HEK293 (cell line): ENCODE data around the gene RPS6KA2.

ENCODE experiments used
- CTCF ChIA-PET: fragments of 350-600 bp; formaldehyde crosslinking; extraction: SDS; loops from one replicate; lab custom pipeline; 2021; ENCODE audit warnings: antibody characterized with exemption; lab: Yijun Ruan, JAX
- POLR2A ChIA-PET: fragments of 300-600 bp; formaldehyde crosslinking; extraction: SDS; loops from one replicate; lab custom pipeline; 2020; ENCODE audit warnings: antibody characterized with exemption, inconsistent platforms; lab: Yijun Ruan, JAX
- H3K27ac ChIP-seq: fragments of 200-500 bp; sonication (Bioruptor generic); 2 replicates; pipeline ENCODE4 v1.5.1; 2014; ENCODE audit warnings: low read depth, low read length, control low read depth, inconsistent platforms; ENCODE audit errors: extremely low read depth
- H3K36me3 ChIP-seq, 2 experiments: fragments of 200-500 bp in 1 of 2; sonication (Bioruptor generic) in 1 of 2; 1 replicate in 1 of 2; 2 replicates in 1 of 2; pipeline ENCODE4 v1.5.1; 2014 to 2017; ENCODE audit warnings: inconsistent platforms in 2 of 2, low read length in 2 of 2; ENCODE audit not compliant: control insufficient read depth in 2 of 2, insufficient read depth in 1 of 2
- H3K4me1 ChIP-seq: fragments of 200-500 bp; sonication (Bioruptor generic); 2 replicates; pipeline ENCODE4 v1.5.1; 2014; ENCODE audit warnings: mild to moderate bottlenecking, low read length, inconsistent platforms; ENCODE audit not compliant: control insufficient read depth, insufficient read depth
- H3K4me3 ChIP-seq: 2 replicates; pipeline ENCODE4 v1.5.1; 2011; ENCODE audit warnings: low read depth, mild to moderate bottlenecking, control low read depth, low read length, moderate library complexity
- H3K9me3 ChIP-seq: fragments of 200-500 bp; sonication (Bioruptor generic); 2 replicates; pipeline ENCODE4 v1.5.1; 2014; ENCODE audit warnings: low read depth, low read length, inconsistent platforms; ENCODE audit not compliant: control insufficient read depth, insufficient read depth
- OSR2 ChIP-seq: fragments of 450-650 bp; formaldehyde crosslinking; IDR thresholded peaks from 2 replicates; pipeline ENCODE4 v1.5.1; 2016; ENCODE audit warnings: missing biosample characterization, missing genetic modification characterization
- PRDM1 ChIP-seq: fragments of 450-650 bp; formaldehyde crosslinking; IDR thresholded peaks from 2 replicates; pipeline ENCODE4; 2016; ENCODE audit warnings: missing biosample characterization, missing genetic modification characterization
- PRDM2 ChIP-seq: fragments of 450-650 bp; formaldehyde crosslinking; IDR thresholded peaks from 2 replicates; pipeline ENCODE4 v1.5.1; 2016; ENCODE audit warnings: missing biosample characterization, missing genetic modification characterization, borderline replicate concordance
- TRIM28 ChIP-seq: IDR thresholded peaks from 2 replicates; pipeline ENCODE4 v1.6.1; 2011; ENCODE audit warnings: low read length, control low read depth, borderline replicate concordance
- YY1 ChIP-seq: fragments of 450-650 bp; formaldehyde crosslinking; IDR thresholded peaks from 2 replicates; pipeline ENCODE4 v1.5.1; 2018; ENCODE audit warnings: missing biosample characterization, missing genetic modification characterization
- ZBTB17 ChIP-seq: fragments of 450-650 bp; formaldehyde crosslinking; IDR thresholded peaks from 2 replicates; pipeline ENCODE4 v1.5.1; 2016; ENCODE audit warnings: missing biosample characterization, missing genetic modification characterization
- ZNF114 ChIP-seq: fragments of 450-650 bp; formaldehyde crosslinking; IDR thresholded peaks from 2 replicates; pipeline ENCODE4 v1.5.0; 2017; ENCODE audit warnings: missing biosample characterization, missing genetic modification characterization
- ZNF16 ChIP-seq: fragments of 450-650 bp; formaldehyde crosslinking; IDR thresholded peaks from 2 replicates; pipeline ENCODE4 v1.5.1; 2016; ENCODE audit warnings: low read depth, missing biosample characterization, missing genetic modification characterization
- ZNF169 ChIP-seq: fragments of 450-650 bp; formaldehyde crosslinking; IDR thresholded peaks from 2 replicates; pipeline ENCODE4 v1.5.1; 2016; ENCODE audit warnings: missing biosample characterization, missing genetic modification characterization
- ZNF184 ChIP-seq: fragments of 450-650 bp; IDR thresholded peaks from 2 replicates; pipeline ENCODE4 v1.5.1; 2018; ENCODE audit warnings: missing biosample characterization, mild to moderate bottlenecking, missing genetic modification characterization
- ZNF266 ChIP-seq: fragments of 450-650 bp; formaldehyde crosslinking; IDR thresholded peaks from 2 replicates; pipeline ENCODE4 v1.5.1; 2016; ENCODE audit warnings: missing biosample characterization, missing genetic modification characterization, low read depth
- ZNF274 ChIP-seq, 2 experiments: fragments of 200-500 bp in 1 of 2; fragments of 450-650 bp in 1 of 2; sonication (Bioruptor generic) in 1 of 2; formaldehyde crosslinking in 1 of 2; IDR thresholded peaks; 2 replicates each; pipeline versions ENCODE4 v1.5.1 to v1.6.1; 2014 to 2016; ENCODE audit warnings: borderline replicate concordance in 1 of 2, inconsistent platforms in 1 of 2, low read length in 1 of 2, missing biosample characterization in 1 of 2, missing genetic modification characterization in 1 of 2
- ZNF280C ChIP-seq: fragments of 450-650 bp; formaldehyde crosslinking; IDR thresholded peaks from 2 replicates; pipeline ENCODE4 v1.5.1; 2016; ENCODE audit warnings: missing biosample characterization, missing genetic modification characterization
- ZNF366 ChIP-seq: fragments of 450-650 bp; formaldehyde crosslinking; conservative IDR thresholded peaks from 2 replicates; pipeline ENCODE4 v1.5.1; 2016; ENCODE audit warnings: missing biosample characterization, missing genetic modification characterization
- ZNF600 ChIP-seq: fragments of 450-650 bp; formaldehyde crosslinking; IDR thresholded peaks from 2 replicates; pipeline ENCODE4 v1.5.1; 2016; ENCODE audit warnings: missing biosample characterization, missing genetic modification characterization
- ZNF629 ChIP-seq: fragments of 450-650 bp; formaldehyde crosslinking; IDR thresholded peaks from 2 replicates; pipeline ENCODE4 v1.5.1; 2017; ENCODE audit warnings: missing biosample characterization, missing genetic modification characterization
- ZNF639 ChIP-seq: fragments of 450-650 bp; formaldehyde crosslinking; IDR thresholded peaks from 2 replicates; pipeline ENCODE4 v1.5.1; 2016; ENCODE audit warnings: missing biosample characterization, missing genetic modification characterization
- ZNF660 ChIP-seq: fragments of 450-650 bp; IDR thresholded peaks from 2 replicates; pipeline ENCODE4 v1.5.1; 2018; ENCODE audit warnings: missing biosample characterization, mild to moderate bottlenecking, missing genetic modification characterization
- ZNF692 ChIP-seq: fragments of 450-650 bp; formaldehyde crosslinking; IDR thresholded peaks from 2 replicates; pipeline ENCODE4 v1.5.1; 2016; ENCODE audit warnings: missing biosample characterization, missing genetic modification characterization
- ZNF747 ChIP-seq: fragments of 450-650 bp; formaldehyde crosslinking; IDR thresholded peaks from 2 replicates; pipeline ENCODE4 v1.5.1; 2016; ENCODE audit warnings: missing biosample characterization, missing genetic modification characterization
- ZNF843 ChIP-seq: fragments of 450-650 bp; formaldehyde crosslinking; IDR thresholded peaks from 2 replicates; pipeline ENCODE4 v1.5.1; 2016; ENCODE audit warnings: missing biosample characterization, missing genetic modification characterization

Gene RPS6KA2

GRCh38 chr6:166654573-166654972 lies 27.5 kb upstream of the RPS6KA2 start (continued):
- TF ChIP-seq ZNF639 (tag by site-specific recombination) (no peak), ZNF114 (no peak), ZNF843 (tag by site-specific recombination) (no peak)

- TF ChIP-seq PRDM1 (tag by site-specific recombination) (no peak), ZNF660 (no peak), ZNF692 (no peak), ZNF280C (tag by site-specific recombination) (no peak), PRDM2 (tag by site-specific recombination) (no peak), ZNF169 (tag by site-specific recombination) (no peak), ZBTB17 (tag by site-specific recombination) (no peak), TRIM28 (no peak), ZNF16 (tag by site-specific recombination) (no peak), ZNF266 (no peak), ZNF366 (tag by site-specific recombination) (no peak), YY1 (no peak), OSR2 (tag by site-specific recombination) (no peak), ZNF747 (no peak), ZNF274 (IDR thresholded peaks at IDR 0.05; ENCODE audit: low read length) (no peak), ZNF274 (tag by site-specific recombination; IDR thresholded peaks at IDR 0.05; ENCODE audit: borderline replicate concordance) (no peak), ZNF629 (tag by site-specific recombination) (no peak), ZNF600 (tag by site-specific recombination) (no peak), ZNF184 (tag by site-specific recombination) (no peak)
- ChIA-PET POLR2A (no interaction called here), CTCF (no interaction called here)
- Histone ChIP-seq H3K4me1 (no peaks in the 10 kb centered on the region), H3K27ac (no peak overlapping the region), H3K4me3 (no peak overlapping the region), H3K9me3 (no peaks in the 10 kb centered on the region), H3K36me3 (no peaks in the 10 kb centered on the region)
Observed at GRCh38 chr6:166653639-166653941, 26.5 kb upstream of the RPS6KA2 start.
